Measurements from ENCODE around the gene PTPRE.

The PTPRE gene

DNA sequence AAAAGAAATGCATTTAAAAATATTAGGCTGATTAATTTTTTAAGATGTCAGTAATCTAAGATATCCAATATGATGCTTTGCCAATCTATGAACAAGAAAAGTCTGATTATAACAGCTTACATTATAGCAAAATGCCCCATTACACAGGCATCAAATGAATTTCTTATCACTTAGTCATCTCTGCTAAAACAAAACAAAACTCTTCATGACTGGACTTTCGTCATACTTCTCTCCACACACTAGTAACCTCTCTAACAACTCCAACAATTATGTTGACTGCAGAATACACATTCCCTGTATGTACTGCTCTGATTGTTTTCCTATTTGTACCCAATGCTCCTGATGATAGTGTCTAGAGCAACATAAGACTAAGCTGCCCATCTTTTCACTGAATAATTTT is 223.1 kb downstream of the PTPRE start:
- H3K9ac ChIP-seq (ENCODE audit: low read depth, low read length, poor library complexity, severe bottlenecking): no peak overlapping the region
- H4K20me1 ChIP-seq (ENCODE audit: insufficient read depth, low read length, poor library complexity, severe bottlenecking): peaks cover 5% of the 10 kb centered on the region
- no peaks in the 10 kb centered on the region for H3K36me3 ChIP-seq (ENCODE audit: insufficient read depth, low read length)
- peaks cover 10% of the 10 kb centered on the region for H3K27me3 ChIP-seq (ENCODE audit: insufficient read depth, low read length, poor library complexity, severe bottlenecking)
- H3K9me3 ChIP-seq (ENCODE audit: insufficient read depth, low read depth, low read length): no peaks in the 10 kb centered on the region
- no peak overlapping the region for H2AFZ ChIP-seq (ENCODE audit: low read length)
- H3F3A ChIP-seq (ENCODE audit: low read depth): no peaks in the 10 kb centered on the region
- no peak for TF ChIP-seq EZH2phosphoT487 (IDR thresholded peaks at IDR 0.05; ENCODE audit: borderline replicate concordance)
- TF ChIP-seq, protein P1, sequence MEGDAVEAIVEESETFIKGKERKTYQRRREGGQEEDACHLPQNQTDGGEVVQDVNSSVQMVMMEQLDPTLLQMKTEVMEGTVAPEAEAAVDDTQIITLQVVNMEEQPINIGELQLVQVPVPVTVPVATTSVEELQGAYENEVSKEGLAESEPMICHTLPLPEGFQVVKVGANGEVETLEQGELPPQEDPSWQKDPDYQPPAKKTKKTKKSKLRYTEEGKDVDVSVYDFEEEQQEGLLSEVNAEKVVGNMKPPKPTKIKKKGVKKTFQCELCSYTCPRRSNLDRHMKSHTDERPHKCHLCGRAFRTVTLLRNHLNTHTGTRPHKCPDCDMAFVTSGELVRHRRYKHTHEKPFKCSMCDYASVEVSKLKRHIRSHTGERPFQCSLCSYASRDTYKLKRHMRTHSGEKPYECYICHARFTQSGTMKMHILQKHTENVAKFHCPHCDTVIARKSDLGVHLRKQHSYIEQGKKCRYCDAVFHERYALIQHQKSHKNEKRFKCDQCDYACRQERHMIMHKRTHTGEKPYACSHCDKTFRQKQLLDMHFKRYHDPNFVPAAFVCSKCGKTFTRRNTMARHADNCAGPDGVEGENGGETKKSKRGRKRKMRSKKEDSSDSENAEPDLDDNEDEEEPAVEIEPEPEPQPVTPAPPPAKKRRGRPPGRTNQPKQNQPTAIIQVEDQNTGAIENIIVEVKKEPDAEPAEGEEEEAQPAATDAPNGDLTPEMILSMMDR (conservative IDR thresholded peaks at IDR 0.05; ENCODE audit: low read length): no peak
- peaks cover 8% of the 10 kb centered on the region for H3K4me1 ChIP-seq (ENCODE audit: insufficient read depth, low read length, poor library complexity, severe bottlenecking)
- H3K79me2 ChIP-seq (ENCODE audit: insufficient read depth, low read length): peaks cover 12% of the 10 kb centered on the region
- H3K4me2 ChIP-seq (ENCODE audit: low read depth, low read length, poor library complexity, severe bottlenecking): no peak overlapping the region
- no peaks in the 10 kb centered on the region for H3K9me2 ChIP-seq (replicated peaks; ENCODE audit: low read depth, low read length)
- H3K4me3 ChIP-seq (ENCODE audit: low read length, poor library complexity, severe bottlenecking): no peak overlapping the region

All from Loucy (cell line).